ENCODE measurements around the gene ZNF141.

DNA sequence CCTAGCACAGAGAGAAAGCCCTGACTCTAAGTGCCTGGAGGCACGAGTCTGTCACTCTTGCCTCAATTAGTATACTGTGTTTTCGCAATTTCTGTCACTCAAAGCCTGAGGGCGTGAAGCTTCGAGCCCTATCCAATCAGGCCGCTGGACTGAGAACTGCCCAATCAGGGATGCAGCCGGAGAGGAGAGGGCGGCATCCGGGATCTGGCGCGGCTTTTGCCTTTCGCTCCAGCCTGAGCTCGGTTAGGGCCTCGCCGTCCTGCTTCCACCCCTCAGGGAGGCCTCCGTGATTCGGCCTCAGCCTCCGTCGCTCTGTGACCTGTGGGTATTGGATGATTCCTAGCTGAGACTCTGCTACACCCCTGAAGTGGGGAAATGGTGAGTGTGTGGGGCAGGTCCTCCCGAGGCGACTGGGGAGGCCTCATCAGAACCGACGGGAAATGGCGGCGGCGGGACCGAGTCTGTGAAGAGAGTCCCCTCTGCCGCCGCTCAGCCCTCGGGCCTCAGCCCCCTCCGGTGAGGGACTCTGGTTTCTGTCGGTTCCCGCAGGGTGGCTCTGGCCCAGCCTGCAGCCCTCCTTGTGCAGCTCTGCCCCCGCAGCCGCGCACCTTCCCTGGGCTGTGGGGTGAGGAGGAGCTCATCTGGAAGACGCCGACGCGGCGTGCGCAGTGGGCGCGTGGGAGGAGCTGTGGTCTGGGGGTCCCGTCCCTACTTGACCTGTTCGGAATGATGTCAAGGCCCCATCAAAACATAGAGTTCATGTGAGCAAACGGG lies 48.5 kb downstream of the ZNF141 start:
- TF ChIP-seq, protein P1, sequence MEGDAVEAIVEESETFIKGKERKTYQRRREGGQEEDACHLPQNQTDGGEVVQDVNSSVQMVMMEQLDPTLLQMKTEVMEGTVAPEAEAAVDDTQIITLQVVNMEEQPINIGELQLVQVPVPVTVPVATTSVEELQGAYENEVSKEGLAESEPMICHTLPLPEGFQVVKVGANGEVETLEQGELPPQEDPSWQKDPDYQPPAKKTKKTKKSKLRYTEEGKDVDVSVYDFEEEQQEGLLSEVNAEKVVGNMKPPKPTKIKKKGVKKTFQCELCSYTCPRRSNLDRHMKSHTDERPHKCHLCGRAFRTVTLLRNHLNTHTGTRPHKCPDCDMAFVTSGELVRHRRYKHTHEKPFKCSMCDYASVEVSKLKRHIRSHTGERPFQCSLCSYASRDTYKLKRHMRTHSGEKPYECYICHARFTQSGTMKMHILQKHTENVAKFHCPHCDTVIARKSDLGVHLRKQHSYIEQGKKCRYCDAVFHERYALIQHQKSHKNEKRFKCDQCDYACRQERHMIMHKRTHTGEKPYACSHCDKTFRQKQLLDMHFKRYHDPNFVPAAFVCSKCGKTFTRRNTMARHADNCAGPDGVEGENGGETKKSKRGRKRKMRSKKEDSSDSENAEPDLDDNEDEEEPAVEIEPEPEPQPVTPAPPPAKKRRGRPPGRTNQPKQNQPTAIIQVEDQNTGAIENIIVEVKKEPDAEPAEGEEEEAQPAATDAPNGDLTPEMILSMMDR (IDR thresholded peaks at IDR 0.05) = no peak
- TF ChIP-seq EP300 (IDR thresholded peaks at IDR 0.05) = no peak
